Esophagus squamous epithelium (tissue), 4 donors: ENCODE measurements around the gene ADM.

ENCODE experiments used
- POLR2A ChIP-seq, 4 donors: fragments of 450-650 bp; IDR thresholded peaks; one replicate each; pipeline ENCODE4 v1.6.1; 2017; ENCODE audit warnings: antibody characterized with exemption in 4 of 4, mild to moderate bottlenecking in 4 of 4, moderate library complexity in 3 of 4
- TF ChIP-seq, protein P1 (sequence below), 6 experiments: fragments of 450-650 bp in 4 of 6; fragments of 200-600 bp in 2 of 6; sonication (generic) in 2 of 6; IDR thresholded peaks; one replicate each; pipeline ENCODE4 v1.5.1; 2016 to 2019; ENCODE audit warnings: antibody characterized with exemption in 6 of 6, mild to moderate bottlenecking in 4 of 6, moderate library complexity in 4 of 6

DNA sequence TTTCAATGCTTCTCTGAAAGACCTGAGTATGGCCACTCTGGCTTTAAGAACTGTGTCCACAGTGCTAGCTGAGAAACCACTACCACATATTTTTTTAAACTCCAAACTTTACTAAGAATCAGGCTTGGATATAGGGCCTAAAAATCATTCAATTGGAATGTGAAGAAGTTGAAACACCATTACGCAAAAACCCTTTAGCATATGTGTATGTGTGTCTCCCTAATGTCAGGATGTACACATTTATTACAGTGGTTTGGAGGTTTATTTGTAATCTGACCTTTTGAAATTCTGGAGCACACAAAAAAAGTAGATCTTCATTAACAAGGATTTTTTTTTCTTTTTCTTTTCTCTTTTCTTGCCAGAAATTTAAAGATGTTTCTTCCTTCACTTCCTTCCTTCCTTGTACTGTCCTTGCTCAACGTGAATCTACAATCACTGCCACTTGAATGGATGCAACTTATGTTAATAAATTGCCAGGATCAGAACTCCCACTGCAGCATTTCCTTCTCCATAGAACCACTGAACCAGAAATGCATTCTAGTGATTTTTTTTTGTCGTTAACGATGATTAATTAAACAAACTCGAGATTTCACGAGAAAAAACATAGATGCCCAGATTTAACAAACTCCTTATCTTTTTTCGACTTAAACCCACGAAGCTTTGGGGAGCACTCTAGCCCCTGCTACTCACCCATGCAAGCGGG, 3.1 kb upstream of the ADM start:
- TF ChIP-seq, protein P1, sequence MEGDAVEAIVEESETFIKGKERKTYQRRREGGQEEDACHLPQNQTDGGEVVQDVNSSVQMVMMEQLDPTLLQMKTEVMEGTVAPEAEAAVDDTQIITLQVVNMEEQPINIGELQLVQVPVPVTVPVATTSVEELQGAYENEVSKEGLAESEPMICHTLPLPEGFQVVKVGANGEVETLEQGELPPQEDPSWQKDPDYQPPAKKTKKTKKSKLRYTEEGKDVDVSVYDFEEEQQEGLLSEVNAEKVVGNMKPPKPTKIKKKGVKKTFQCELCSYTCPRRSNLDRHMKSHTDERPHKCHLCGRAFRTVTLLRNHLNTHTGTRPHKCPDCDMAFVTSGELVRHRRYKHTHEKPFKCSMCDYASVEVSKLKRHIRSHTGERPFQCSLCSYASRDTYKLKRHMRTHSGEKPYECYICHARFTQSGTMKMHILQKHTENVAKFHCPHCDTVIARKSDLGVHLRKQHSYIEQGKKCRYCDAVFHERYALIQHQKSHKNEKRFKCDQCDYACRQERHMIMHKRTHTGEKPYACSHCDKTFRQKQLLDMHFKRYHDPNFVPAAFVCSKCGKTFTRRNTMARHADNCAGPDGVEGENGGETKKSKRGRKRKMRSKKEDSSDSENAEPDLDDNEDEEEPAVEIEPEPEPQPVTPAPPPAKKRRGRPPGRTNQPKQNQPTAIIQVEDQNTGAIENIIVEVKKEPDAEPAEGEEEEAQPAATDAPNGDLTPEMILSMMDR (IDR thresholded peaks at IDR 0.05) = no peak
- TF ChIP-seq POLR2A (IDR thresholded peaks at IDR 0.05) = no peak
